HG02970 (cell line): Measurements from ENCODE around the gene EPN1.

ENCODE experiments used
- ATAC-seq: cut with Tn5 transposase; IDR thresholded peaks from one replicate; pipeline ENCODE4 v1.9.1; 2021; ENCODE audit warnings: mild to moderate bottlenecking, moderate library complexity, moderate number of reproducible peaks; ENCODE audit not compliant: unreplicated experiment, low FRiP score

Gene EPN1

GRCh38 chr19:55690769-55691545, 15.9 kb downstream of the EPN1 start:
- ATAC-seq, result no peak

DNA sequence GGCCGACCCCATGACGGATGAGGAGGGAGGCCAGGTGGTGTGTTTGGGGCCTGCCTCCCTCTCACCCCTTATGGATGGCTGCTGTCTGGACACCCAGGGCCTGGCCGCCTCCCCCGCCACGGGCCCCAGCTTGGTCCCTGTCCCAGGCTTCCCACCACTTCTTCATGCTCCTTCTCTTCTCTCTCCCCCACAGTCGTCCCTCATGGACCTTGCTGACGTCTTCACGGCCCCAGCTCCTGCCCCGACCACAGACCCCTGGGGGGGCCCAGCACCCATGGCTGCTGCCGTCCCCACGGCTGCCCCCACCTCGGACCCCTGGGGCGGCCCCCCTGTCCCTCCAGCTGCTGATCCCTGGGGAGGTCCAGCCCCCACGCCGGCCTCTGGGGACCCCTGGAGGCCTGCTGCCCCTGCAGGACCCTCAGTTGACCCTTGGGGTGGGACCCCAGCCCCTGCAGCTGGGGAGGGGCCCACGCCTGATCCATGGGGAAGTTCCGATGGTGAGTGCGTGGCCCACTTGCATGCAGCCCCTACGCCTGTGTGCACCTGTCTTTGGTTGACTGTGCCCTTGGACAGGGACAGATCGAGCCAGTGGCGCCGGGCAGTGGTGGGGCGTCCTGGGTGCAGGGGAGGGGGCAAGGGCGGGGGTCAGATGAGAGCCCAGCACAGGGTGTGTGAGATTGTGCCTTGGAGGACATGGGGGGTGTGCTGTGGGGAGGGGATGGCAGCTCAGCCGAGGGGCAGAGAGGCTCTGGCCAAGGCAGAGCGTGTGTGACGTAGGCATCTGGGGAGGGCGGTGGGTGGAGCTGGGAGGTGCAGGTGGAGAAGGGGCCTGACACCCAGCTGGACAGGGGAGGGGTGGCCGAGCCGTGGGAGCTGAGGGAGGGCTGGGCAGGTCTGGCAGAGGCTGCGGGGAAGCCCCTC, 16.8 kb downstream of the EPN1 start:
- no peak for ATAC-seq

GRCh38 chr19:55692681-55693081, 17.7 kb downstream of the EPN1 start:
- no peak for ATAC-seq

- no peak for ATAC-seq
Observed at GRCh38 chr19:55693336-55693974, 18.4 kb downstream of the EPN1 start.

DNA sequence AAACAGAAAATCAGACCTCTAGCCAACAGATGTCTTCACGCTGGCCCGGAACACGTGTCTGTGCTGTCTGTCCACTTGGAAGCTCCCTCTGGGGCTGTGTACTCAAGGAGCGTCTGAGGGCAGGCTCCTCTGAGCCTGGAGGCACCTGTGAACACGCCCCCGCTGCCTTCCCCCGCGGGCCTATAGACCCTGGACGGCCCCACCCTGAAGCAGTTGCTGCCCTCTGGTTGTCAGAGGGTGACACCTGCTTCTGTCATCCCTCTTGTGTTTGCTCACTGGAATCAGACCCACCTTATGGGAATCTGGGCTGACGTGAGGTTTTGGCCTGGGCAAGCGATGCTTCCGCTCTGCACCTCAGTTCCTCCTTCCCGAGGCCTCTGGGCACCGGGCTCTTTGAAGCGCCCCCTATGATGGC, 19.2 kb downstream of the EPN1 start:
- ATAC-seq, result no peak

DNA sequence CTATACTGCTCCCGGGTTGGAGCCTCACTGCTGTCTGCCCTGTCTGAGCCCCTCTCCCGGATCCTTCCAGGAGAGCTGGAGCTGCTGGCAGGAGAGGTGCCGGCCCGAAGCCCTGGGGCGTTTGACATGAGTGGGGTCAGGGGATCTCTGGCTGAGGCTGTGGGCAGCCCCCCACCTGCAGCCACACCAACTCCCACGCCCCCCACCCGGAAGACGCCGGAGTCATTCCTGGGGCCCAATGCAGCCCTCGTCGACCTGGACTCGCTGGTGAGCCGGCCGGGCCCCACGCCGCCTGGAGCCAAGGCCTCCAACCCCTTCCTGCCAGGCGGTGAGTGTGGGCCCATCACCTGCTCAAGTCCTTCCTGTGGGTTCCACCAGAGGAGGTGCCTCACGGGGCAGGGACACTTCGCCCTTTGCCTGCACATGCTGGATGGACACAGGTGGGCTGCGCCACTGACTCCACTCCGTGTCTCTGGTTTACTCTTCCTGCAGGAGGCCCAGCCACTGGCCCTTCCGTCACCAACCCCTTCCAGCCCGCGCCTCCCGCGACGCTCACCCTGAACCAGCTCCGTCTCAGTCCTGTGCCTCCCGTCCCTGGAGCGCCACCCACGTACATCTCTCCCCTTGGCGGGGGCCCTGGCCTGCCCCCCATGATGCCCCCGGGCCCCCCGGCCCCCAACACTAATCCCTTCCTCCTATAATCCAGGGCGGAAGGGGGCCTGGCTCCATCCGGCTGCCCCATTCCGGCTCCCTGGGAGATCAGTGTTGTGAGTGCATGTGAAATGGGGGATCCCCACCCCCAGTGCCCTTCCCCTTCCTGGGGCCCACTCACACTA, 19.8 kb downstream of the EPN1 start:
- ATAC-seq, result no peak

DNA sequence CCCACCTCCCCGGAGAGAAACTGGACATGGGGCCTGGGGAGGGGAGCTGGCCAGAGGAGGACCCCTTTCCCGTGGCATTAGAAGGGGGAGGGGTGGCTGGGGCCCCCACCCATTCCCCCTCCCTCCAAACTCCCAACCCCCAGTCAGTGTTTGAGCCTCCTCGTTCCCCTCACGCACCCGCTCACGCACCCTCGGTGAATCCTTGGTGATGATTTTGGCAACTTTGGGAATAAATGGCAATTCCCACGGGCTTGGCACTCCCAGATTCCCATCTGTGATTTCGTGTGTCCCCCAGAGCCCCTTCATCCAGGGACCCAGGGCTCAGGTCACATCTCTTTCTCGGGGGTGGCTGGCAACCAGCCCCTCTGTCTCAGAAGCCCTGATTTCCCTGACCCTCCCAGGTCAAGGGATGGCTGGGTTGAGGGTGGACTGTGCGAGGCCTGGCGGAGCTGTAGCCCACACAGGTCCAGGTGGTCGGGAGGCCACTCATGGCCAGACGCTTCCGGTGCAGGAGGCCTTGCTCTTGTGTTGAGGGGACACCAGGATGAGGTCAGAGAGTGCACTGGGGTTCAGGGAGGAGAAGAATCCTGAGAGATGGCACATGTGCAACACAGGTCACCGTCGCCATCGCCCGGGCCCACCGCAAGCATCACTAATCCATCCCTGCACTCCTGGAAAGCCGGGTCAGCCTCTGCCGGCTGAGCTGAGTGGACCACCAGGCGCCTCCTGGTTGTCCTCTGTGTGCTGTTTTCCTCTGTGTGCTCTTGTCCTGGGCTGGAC, 20.7 kb downstream of the EPN1 start:
- no peak for ATAC-seq

DNA sequence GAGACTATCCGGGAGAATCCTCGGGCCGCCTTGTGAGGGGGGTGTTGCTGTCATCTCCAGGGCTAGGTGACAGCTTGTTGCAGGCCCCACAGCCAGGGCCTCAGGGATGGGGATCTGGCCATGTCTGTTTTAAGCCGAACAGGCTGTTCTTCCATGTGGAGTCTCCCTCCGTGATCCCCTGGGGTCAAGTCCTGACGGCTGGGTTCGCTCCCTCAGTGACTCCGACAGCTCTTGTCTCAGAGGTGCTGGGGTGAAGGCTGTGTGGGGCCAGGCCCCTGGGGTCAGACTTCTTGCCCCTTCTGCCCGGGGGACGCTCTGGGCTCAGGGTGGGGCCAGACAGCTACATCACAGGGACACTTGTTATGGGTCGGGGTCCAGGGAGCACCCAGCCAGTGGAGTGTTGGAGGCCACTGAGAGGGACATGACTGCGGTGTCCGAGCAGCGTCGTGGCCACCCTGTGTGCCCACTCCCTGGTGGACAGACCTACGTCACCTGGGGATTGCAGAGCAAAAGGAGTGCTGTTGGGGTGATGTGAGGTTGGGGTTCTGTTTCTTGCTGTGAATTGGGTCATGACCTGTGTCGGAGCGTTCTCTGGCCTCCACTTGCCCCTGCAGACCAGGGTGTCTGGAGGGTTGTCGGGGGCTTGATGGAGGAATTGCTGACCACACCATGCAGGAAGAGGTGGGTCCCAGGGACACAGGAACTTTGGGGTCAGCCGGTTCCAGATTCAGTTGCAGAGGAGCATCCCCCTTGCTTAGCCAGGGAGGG, 21.5 kb downstream of the EPN1 start:
- no peak for ATAC-seq

- ATAC-seq, result no peak
Observed at GRCh38 chr19:55697069-55697440, 22.0 kb downstream of the EPN1 start.

DNA sequence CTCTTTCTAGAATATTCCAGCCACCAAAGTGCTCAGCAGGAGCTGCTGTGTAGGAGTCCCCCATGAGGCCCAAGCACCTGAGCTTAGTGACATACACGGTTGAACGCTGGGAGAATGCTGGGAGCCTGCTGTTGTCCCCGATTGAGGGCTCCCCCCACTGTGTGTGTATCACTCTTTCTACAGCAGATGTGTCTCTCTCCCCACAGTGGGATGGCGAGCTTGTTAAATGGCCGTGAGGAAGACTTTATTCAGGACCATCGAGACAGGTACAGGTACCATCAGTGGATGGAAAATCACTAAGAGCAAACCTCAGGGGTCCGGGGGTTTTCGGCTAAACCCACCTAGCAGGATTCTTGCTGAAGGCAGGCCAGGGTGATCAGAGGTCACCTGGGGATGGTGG, 22.7 kb downstream of the EPN1 start:
- ATAC-seq, result no peak

DNA sequence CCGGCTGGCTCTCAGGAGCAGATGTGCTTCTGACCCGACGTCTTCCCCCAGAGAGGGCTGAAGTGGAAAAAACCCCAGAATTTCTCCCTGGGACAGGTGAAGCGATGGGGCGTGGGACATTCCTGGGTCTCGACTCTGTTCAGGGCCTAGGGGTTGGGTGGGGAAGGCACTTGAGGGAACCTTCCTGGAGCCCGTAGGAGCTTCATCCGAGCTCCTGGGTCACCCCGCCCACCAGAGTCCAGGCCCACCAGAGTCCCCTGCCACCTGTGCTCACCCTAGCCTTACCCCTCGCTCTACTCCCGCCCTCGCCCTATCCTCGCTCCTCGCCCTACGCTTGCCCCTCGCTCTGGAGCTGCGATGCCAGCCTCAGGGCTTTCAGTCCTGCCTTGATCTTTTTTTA, 23.2 kb downstream of the EPN1 start:
- no peak for ATAC-seq

DNA sequence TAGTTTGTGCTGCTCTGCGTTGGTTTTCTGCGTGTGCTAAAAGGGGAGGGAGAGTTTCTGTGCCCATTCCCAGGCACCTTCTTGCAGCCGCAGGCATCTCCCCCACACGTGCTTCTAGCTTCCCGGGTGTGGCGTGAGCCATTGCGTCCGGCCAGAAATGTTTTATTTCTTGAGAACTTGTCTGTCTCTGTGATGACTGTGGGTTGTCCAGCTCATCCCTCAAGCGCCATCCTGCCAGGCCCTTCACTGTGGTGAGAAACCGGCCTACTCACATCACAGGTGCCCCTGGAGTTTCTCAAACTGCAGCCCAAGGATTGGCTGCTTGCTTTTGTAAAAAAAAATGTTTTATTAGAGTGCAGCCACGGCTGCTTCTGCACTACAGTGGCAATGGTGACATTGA, 24.2 kb downstream of the EPN1 start:
- ATAC-seq, result no peak

- no peak for ATAC-seq
Observed at GRCh38 chr19:55700813-55701212, 25.8 kb downstream of the EPN1 start.

- ATAC-seq, result no peak
Observed at GRCh38 chr19:55702131-55702627, 27.2 kb downstream of the EPN1 start.

GRCh38 chr19:55703790-55704215, 28.8 kb downstream of the EPN1 start:
- ATAC-seq, result no peak

- ATAC-seq, result no peak
Observed at GRCh38 chr19:55704494-55705245, 29.6 kb downstream of the EPN1 start.

DNA sequence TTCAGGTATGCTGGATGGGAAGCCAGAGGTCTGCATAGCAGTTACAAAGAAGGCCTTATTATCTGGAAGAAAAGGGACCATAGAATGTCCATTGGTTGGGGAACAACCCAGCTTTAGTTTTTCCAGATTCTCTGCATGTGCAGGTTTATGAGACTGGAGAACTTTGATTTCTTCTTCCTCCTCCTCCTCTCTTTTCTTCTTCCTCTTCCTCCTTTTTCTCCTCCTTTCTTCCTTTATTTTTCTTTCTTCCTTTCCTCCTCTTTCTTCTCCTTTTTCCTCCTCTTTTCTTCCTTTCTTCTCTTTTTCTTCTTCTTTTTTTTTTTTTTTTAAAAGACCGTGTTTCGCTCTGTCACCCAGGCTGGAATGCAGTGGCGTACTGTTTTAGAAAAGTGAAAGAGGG, 30.9 kb downstream of the EPN1 start:
- no peak for ATAC-seq

- no peak for ATAC-seq
Observed at GRCh38 chr19:55711719-55712118, 36.7 kb downstream of the EPN1 start.
